ENCODE results near the gene PARD3B. TPM values are rescaled to one million over a fixed set of nuclear protein-coding genes. Genes with fewer than 3 reads are reported as not detected.

The PARD3B gene
- total and polyA plus RNA-seq, 2 of the 13 experiments (the other 11 are each of a cell fraction or from before 2014, with no cell fraction given): 0.71 to 2.3 TPM

DNA sequence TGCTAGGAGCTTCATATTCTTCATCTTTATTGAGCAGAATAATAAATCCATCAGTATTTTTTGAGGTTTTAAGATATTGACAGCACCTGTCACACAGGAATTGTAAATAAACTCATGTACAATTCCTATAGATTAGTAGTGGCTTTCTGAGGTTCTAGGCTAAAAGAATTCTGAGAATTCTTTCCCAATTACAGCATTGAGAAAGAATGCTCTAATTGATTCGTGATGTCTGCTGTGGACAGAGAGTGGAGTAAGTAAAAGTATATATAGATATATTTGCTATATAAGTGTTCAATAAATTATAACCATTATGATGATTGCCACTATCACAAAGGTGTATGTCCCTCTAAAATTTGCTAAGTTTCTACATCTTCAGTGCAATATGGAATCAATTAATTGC is 950.5 kb downstream of the PARD3B start:
- Histone ChIP-seq H3K27ac (ENCODE audit: extremely low read length, insufficient read depth, low read length) (no peak overlapping the region), H3K27me3 (ENCODE audit: control insufficient read depth in 1 of 2, insufficient read depth in 2 of 2, low read length in 2 of 2) (no peaks in the 10 kb centered on the region), H3K4me3 (replicated peaks in 1 of 3; ENCODE audit: insufficient read depth in 1 of 3, low read depth in 2 of 3, low read length in 3 of 3) (no peak overlapping the region), H3K4me2 (ENCODE audit: low read depth, low read length) (no peak overlapping the region), H3K36me3 (replicated peaks in 1 of 2; ENCODE audit: control insufficient read depth in 1 of 2, insufficient read depth in 2 of 2, low read length in 2 of 2) (no peaks in the 10 kb centered on the region), H2AFZ (ENCODE audit: low read length) (no peak overlapping the region), H3K79me2 (ENCODE audit: insufficient read depth, low read length) (no peaks in the 10 kb centered on the region), H3K9me3 (ENCODE audit: low read length) (no peaks in the 10 kb centered on the region), H3K9ac (ENCODE audit: insufficient read depth, low read depth, low read length) (no peak overlapping the region), H4K20me1 (ENCODE audit: insufficient read depth, low read length) (no peaks in the 10 kb centered on the region), H3K4me1 (ENCODE audit: insufficient read depth, low read length) (no peaks in the 10 kb centered on the region)
- no peak for FAIRE-seq
- ChIA-PET POLR2A (no interaction called here), CTCF (ENCODE audit: low intra/inter-chr PET ratio, low total read pairs) (no interaction called here)
- 13% methylated on average over 1 of the region's 1 CpG for whole genome bisulfite sequencing (ENCODE audit: low lambda C conversion rate)
- TF ChIP-seq POGZ (CRISPR knock-in tag; IDR thresholded peaks at IDR 0.05) (no peak), ZNF577 (CRISPR knock-in tag; IDR thresholded peaks at IDR 0.05; ENCODE audit: borderline replicate concordance, low read depth) (no peak), ZNF672 (CRISPR knock-in tag; IDR thresholded peaks at IDR 0.05) (no peak), ZNF775 (CRISPR knock-in tag; IDR thresholded peaks at IDR 0.05; ENCODE audit: borderline replicate concordance) (no peak), ZNF629 (CRISPR knock-in tag; conservative IDR thresholded peaks at IDR 0.05) (no peak), ESRRA (CRISPR knock-in tag; IDR thresholded peaks at IDR 0.05; ENCODE audit: low read depth) (no peak), ZNF891 (CRISPR knock-in tag; IDR thresholded peaks at IDR 0.05) (no peak), ZNF605 (CRISPR knock-in tag; IDR thresholded peaks at IDR 0.05) (no peak), ZNF296 (CRISPR knock-in tag; conservative IDR thresholded peaks at IDR 0.05) (no peak), ZNF563 (CRISPR knock-in tag; IDR thresholded peaks at IDR 0.05) (no peak), ZBTB20 (CRISPR knock-in tag; IDR thresholded peaks at IDR 0.05; ENCODE audit: borderline replicate concordance, low read depth) (no peak), TEAD2 (CRISPR knock-in tag; IDR thresholded peaks at IDR 0.05) (no peak), ZNF567 (CRISPR knock-in tag; IDR thresholded peaks at IDR 0.05; ENCODE audit: borderline replicate concordance) (no peak), LBX2 (CRISPR knock-in tag; IDR thresholded peaks at IDR 0.05; ENCODE audit: borderline replicate concordance) (no peak), ZFP90 (CRISPR knock-in tag; IDR thresholded peaks at IDR 0.05; ENCODE audit: borderline replicate concordance) (no peak), ETV6 (CRISPR knock-in tag; conservative IDR thresholded peaks at IDR 0.05) (no peak), ZNF839 (CRISPR knock-in tag; IDR thresholded peaks at IDR 0.05; ENCODE audit: borderline replicate concordance) (no peak), ZMYM3 (CRISPR knock-in tag; IDR thresholded peaks at IDR 0.05) (no peak), ZNF788 (CRISPR knock-in tag; IDR thresholded peaks at IDR 0.05; ENCODE audit: borderline replicate concordance) (no peak)
- TF ChIP-seq, protein P1, sequence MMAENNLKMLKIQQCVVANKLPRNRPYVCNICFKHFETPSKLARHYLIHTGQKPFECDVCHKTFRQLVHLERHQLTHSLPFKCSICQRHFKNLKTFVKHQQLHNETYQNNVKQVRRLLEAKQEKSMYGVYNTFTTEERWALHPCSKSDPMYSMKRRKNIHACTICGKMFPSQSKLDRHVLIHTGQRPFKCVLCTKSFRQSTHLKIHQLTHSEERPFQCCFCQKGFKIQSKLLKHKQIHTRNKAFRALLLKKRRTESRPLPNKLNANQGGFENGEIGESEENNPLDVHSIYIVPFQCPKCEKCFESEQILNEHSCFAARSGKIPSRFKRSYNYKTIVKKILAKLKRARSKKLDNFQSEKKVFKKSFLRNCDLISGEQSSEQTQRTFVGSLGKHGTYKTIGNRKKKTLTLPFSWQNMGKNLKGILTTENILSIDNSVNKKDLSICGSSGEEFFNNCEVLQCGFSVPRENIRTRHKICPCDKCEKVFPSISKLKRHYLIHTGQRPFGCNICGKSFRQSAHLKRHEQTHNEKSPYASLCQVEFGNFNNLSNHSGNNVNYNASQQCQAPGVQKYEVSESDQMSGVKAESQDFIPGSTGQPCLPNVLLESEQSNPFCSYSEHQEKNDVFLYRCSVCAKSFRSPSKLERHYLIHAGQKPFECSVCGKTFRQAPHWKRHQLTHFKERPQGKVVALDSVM (CRISPR knock-in tag; IDR thresholded peaks at IDR 0.05): no peak
- ATAC-seq: no peak
- intact Hi-C loops (cut with micrococcal nuclease; ENCODE audit: unreplicated experiment): no loop called here
- no peak for DNase-seq (ENCODE audit: low spot score)
- in situ Hi-C loops (cut with HindIII; ENCODE audit: extremely low pct_ligation_motif_present, low pct_unique_long_range_greater_than_20kb): no loop called here
- no TSS peak for BruUV-seq (replicated peaks)

Data from HepG2 (cell line).